Loucy (cell line): Measurements from ENCODE around the gene HOXC12.

ENCODE experiments used
- H2AFZ ChIP-seq: fragments of 200-600 bp; sonication (generic); 2 replicates; pipeline ENCODE4 v1.6.0; 2016; ENCODE audit warnings: antibody characterized with exemption, mild to moderate bottlenecking, low read length, moderate library complexity
- H3F3A ChIP-seq: fragments of 200-600 bp; 2 replicates; pipeline ENCODE4 v1.6.0; 2016; ENCODE audit warnings: antibody characterized with exemption, low read depth, mild to moderate bottlenecking
- H3K27me3 ChIP-seq: fragments of 200-600 bp; sonication (generic); 2 replicates; pipeline ENCODE4 v1.6.1; 2014; ENCODE audit warnings: low read length, mild to moderate bottlenecking; ENCODE audit not compliant: insufficient read depth, poor library complexity, severe bottlenecking
- H3K36me3 ChIP-seq: fragments of 200-600 bp; sonication (generic); 2 replicates; pipeline ENCODE4 v1.6.1; 2016; ENCODE audit warnings: low read length; ENCODE audit not compliant: insufficient read depth
- H3K4me1 ChIP-seq: fragments of 200-600 bp; sonication (generic); 2 replicates; pipeline ENCODE4 v1.5.1; 2014; ENCODE audit warnings: low read length, mild to moderate bottlenecking; ENCODE audit not compliant: insufficient read depth, poor library complexity, severe bottlenecking
- H3K4me2 ChIP-seq: fragments of 200-600 bp; sonication (generic); 2 replicates; pipeline ENCODE4 v1.6.0; 2014; ENCODE audit warnings: antibody characterized with exemption, low read length, low read depth, mild to moderate bottlenecking; ENCODE audit not compliant: poor library complexity, severe bottlenecking
- H3K4me3 ChIP-seq: fragments of 200-600 bp; sonication (generic); 2 replicates; pipeline ENCODE4 v1.5.1; 2014; ENCODE audit warnings: low read length, mild to moderate bottlenecking, mixed read lengths; ENCODE audit not compliant: poor library complexity, severe bottlenecking
- H3K79me2 ChIP-seq: fragments of 200-600 bp; sonication (generic); 2 replicates; pipeline ENCODE4 v1.6.1; 2014; ENCODE audit warnings: low read length; ENCODE audit not compliant: insufficient read depth
- H3K9ac ChIP-seq: fragments of 200-600 bp; sonication (generic); 2 replicates; pipeline ENCODE4 v1.6.0; 2014; ENCODE audit warnings: mild to moderate bottlenecking, low read depth, low read length, moderate library complexity; ENCODE audit not compliant: poor library complexity, severe bottlenecking
- H3K9me2 ChIP-seq: fragments of 200-600 bp; sonication (generic); replicated peaks from 2 replicates; pipeline ENCODE4 v1.6.1; 2016; ENCODE audit warnings: low read depth, low read length, mixed read lengths
- H3K9me3 ChIP-seq: fragments of 200-600 bp; sonication (generic); 2 replicates; pipeline ENCODE4 v1.6.1; 2014; ENCODE audit warnings: mild to moderate bottlenecking, antibody characterized with exemption, low read length, low read depth; ENCODE audit not compliant: insufficient read depth
- H4K20me1 ChIP-seq: fragments of 200-600 bp; sonication (generic); 2 replicates; pipeline ENCODE4 v1.6.0; 2014; ENCODE audit warnings: antibody characterized with exemption, low read length, mild to moderate bottlenecking; ENCODE audit not compliant: insufficient read depth, poor library complexity, severe bottlenecking
- CTCF ChIP-seq: fragments of 200-600 bp; sonication (generic); conservative IDR thresholded peaks from 2 replicates; pipeline ENCODE4 v1.5.1; 2014; ENCODE audit warnings: mild to moderate bottlenecking, antibody characterized with exemption, low read length
- EZH2phosphoT487 ChIP-seq: fragments of 200-600 bp; IDR thresholded peaks from 2 replicates; pipeline ENCODE4 v1.6.1; 2018; ENCODE audit warnings: antibody characterized with exemption, mild to moderate bottlenecking, moderate library complexity, borderline replicate concordance

The HOXC12 gene

GRCh38 chr12:53989227-53990113, 34.8 kb downstream of the HOXC12 start:
- H4K20me1 ChIP-seq, result no peaks in the 10 kb centered on the region
- peak overlapping the region; percentile 73 for H2AFZ ChIP-seq
- no peaks in the 10 kb centered on the region for H3F3A ChIP-seq
- H3K9ac ChIP-seq, result peak overlapping the region; percentile 74
- H3K79me2 ChIP-seq, result peaks cover 31% of the 10 kb centered on the region
- no peaks in the 10 kb centered on the region for H3K9me2 ChIP-seq
- H3K4me2 ChIP-seq, result peak overlapping the region; percentile 98
- H3K4me3 ChIP-seq, result peak overlapping the region; percentile 84
- H3K9me3 ChIP-seq, result no peaks in the 10 kb centered on the region
- H3K4me1 ChIP-seq, result peaks cover 55% of the 10 kb centered on the region
- H3K36me3 ChIP-seq, result no peaks in the 10 kb centered on the region
- no peak for TF ChIP-seq EZH2phosphoT487
- peak; percentile 80 for TF ChIP-seq CTCF
- H3K27me3 ChIP-seq, result no peaks in the 10 kb centered on the region

- TF ChIP-seq CTCF, result no peak
- TF ChIP-seq EZH2phosphoT487, result no peak
- Histone ChIP-seq H3K4me2 (peak overlapping the region; percentile 98), H3K9me2 (no peaks in the 10 kb centered on the region), H3K4me3 (peak overlapping the region; percentile 84), H3K9ac (peak overlapping the region; percentile 74), H4K20me1 (no peaks in the 10 kb centered on the region), H3K27me3 (no peaks in the 10 kb centered on the region), H3K79me2 (peaks cover 36% of the 10 kb centered on the region), H3K9me3 (no peaks in the 10 kb centered on the region), H3F3A (no peaks in the 10 kb centered on the region), H2AFZ (no peak overlapping the region), H3K36me3 (no peaks in the 10 kb centered on the region), H3K4me1 (peaks cover 58% of the 10 kb centered on the region)
These were observed 35.8 kb downstream of the HOXC12 start for GRCh38 chr12:53990311-53991076.

- no peaks in the 10 kb centered on the region for H3K36me3 ChIP-seq
- no peak overlapping the region for H3K4me3 ChIP-seq
- peaks cover 37% of the 10 kb centered on the region for H3K79me2 ChIP-seq
- no peaks in the 10 kb centered on the region for H3F3A ChIP-seq
- H3K9ac ChIP-seq, result peak overlapping the region; percentile 13
- no peak for TF ChIP-seq CTCF
- no peak for TF ChIP-seq EZH2phosphoT487
- peaks cover 59% of the 10 kb centered on the region for H3K4me1 ChIP-seq
- no peaks in the 10 kb centered on the region for H3K27me3 ChIP-seq
- no peaks in the 10 kb centered on the region for H4K20me1 ChIP-seq
- H2AFZ ChIP-seq, result no peak overlapping the region
- H3K9me3 ChIP-seq, result no peaks in the 10 kb centered on the region
- H3K4me2 ChIP-seq, result peak overlapping the region; percentile 98
- H3K9me2 ChIP-seq, result no peaks in the 10 kb centered on the region
These were observed 36.4 kb downstream of the HOXC12 start for GRCh38 chr12:53991077-53991460.
